NT2/D1 (cell line): ENCODE results near the gene SCAMP3.

Source experiments
- SUZ12 ChIP-seq: IDR thresholded peaks from 2 replicates; pipeline ENCODE4 v1.6.1; 2011; ENCODE audit not compliant: insufficient read length, insufficient read depth; ENCODE audit errors: extremely low read depth
- YY1 ChIP-seq: IDR thresholded peaks from 2 replicates; pipeline ENCODE4 v1.6.1; 2011; ENCODE audit not compliant: insufficient read length, insufficient read depth
- ZNF274 ChIP-seq: IDR thresholded peaks from 2 replicates; pipeline ENCODE4 v1.6.1; 2011; ENCODE audit warnings: mild to moderate bottlenecking, low read depth, low read length

- TF ChIP-seq ZNF274, result no peak
- no peak for TF ChIP-seq YY1
- TF ChIP-seq SUZ12, result no peak
Observed at GRCh38 chr1:155296661-155297060, 34.5 kb upstream of the SCAMP3 start.
